NT2/D1 (cell line): Measurements from ENCODE around the gene TMEM121.

ENCODE experiments used
- DNase-seq: peaks from one replicate; pipeline ENCODE4 v3.0.0-alpha.2; 2011; ENCODE audit warnings: low read depth, low spot score
- H3K27me3 ChIP-seq: 2 replicates; pipeline ENCODE4 v1.6.0; 2011; ENCODE audit warnings: mild to moderate bottlenecking; ENCODE audit not compliant: insufficient read length, insufficient read depth
- H3K36me3 ChIP-seq: 2 replicates; pipeline ENCODE4 v1.6.1; 2011; ENCODE audit warnings: mild to moderate bottlenecking, low read length, mixed read lengths; ENCODE audit not compliant: insufficient read depth, insufficient read length
- H3K4me1 ChIP-seq: 2 replicates; pipeline ENCODE4 v1.5.1; 2011; ENCODE audit not compliant: insufficient read depth, insufficient read length
- H3K4me3 ChIP-seq: 2 replicates; pipeline ENCODE4 v1.5.1; 2011; ENCODE audit warnings: low read depth; ENCODE audit not compliant: insufficient read length
- H3K9ac ChIP-seq: 2 replicates; pipeline ENCODE4 v1.6.0; 2011; ENCODE audit warnings: low read depth; ENCODE audit not compliant: insufficient read length
- H3K9me3 ChIP-seq: 2 replicates; pipeline ENCODE4 v1.5.1; 2011; ENCODE audit warnings: mild to moderate bottlenecking, low read length; ENCODE audit not compliant: insufficient read depth
- SUZ12 ChIP-seq: IDR thresholded peaks from 2 replicates; pipeline ENCODE4 v1.6.1; 2011; ENCODE audit not compliant: insufficient read length, insufficient read depth; ENCODE audit errors: extremely low read depth
- YY1 ChIP-seq: IDR thresholded peaks from 2 replicates; pipeline ENCODE4 v1.6.1; 2011; ENCODE audit not compliant: insufficient read length, insufficient read depth
- ZNF274 ChIP-seq: IDR thresholded peaks from 2 replicates; pipeline ENCODE4 v1.6.1; 2011; ENCODE audit warnings: mild to moderate bottlenecking, low read depth, low read length

The TMEM121 gene

GRCh38 chr14:105492971-105493871, 33.2 kb upstream of the TMEM121 start:
- no peak overlapping the region for H3K4me3 ChIP-seq
- no peaks in the 10 kb centered on the region for H3K27me3 ChIP-seq
- peaks cover 29% of the 10 kb centered on the region for H3K4me1 ChIP-seq
- no peak for DNase-seq
- peaks cover 56% of the 10 kb centered on the region for H3K36me3 ChIP-seq
- TF ChIP-seq SUZ12: no peak
- no peak for TF ChIP-seq YY1
- TF ChIP-seq ZNF274: no peak
- H3K9ac ChIP-seq: no peak overlapping the region
- H3K9me3 ChIP-seq: no peaks in the 10 kb centered on the region

GRCh38 chr14:105493921-105494605, 32.3 kb upstream of the TMEM121 start:
- Histone ChIP-seq H3K36me3 (peaks cover 59% of the 10 kb centered on the region), H3K4me1 (peaks cover 30% of the 10 kb centered on the region), H3K9ac (no peak overlapping the region), H3K27me3 (no peaks in the 10 kb centered on the region), H3K4me3 (no peak overlapping the region), H3K9me3 (no peaks in the 10 kb centered on the region)
- TF ChIP-seq ZNF274 (no peak), YY1 (no peak), SUZ12 (no peak)
- DNase-seq: no peak

DNA sequence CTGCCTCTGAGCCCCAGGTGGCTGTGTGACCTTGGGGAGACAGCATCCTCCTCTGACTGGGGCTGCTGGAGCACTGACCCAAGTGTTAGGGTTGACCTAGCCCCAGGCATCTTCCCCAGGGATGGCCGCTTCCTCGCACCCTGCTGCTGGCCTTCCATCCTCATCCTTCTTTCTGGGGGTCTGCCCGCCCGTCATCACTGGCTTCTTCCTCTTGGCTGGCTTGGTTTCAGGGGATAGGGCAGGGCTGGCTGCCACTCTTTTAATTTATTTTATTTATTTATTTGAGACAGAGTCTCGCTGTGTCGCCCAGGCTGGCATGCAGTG, 31.8 kb upstream of the TMEM121 start:
- Histone ChIP-seq H3K36me3 (peaks cover 64% of the 10 kb centered on the region), H3K9me3 (no peaks in the 10 kb centered on the region), H3K27me3 (no peaks in the 10 kb centered on the region), H3K9ac (no peak overlapping the region), H3K4me1 (peaks cover 30% of the 10 kb centered on the region), H3K4me3 (no peak overlapping the region)
- DNase-seq: no peak
- TF ChIP-seq YY1 (no peak), SUZ12 (no peak), ZNF274 (no peak)

GRCh38 chr14:105495101-105495989, 31.0 kb upstream of the TMEM121 start:
- Histone ChIP-seq H3K4me1 (peaks cover 34% of the 10 kb centered on the region), H3K36me3 (peaks cover 72% of the 10 kb centered on the region), H3K9me3 (no peaks in the 10 kb centered on the region), H3K9ac (no peak overlapping the region), H3K4me3 (no peak overlapping the region), H3K27me3 (no peaks in the 10 kb centered on the region)
- no peak for TF ChIP-seq SUZ12
- TF ChIP-seq ZNF274: no peak
- TF ChIP-seq YY1: no peak
- DNase-seq: no peak

GRCh38 chr14:105495990-105496830, 30.2 kb upstream of the TMEM121 start:
- Histone ChIP-seq H3K4me3 (no peak overlapping the region), H3K9ac (no peak overlapping the region), H3K27me3 (no peaks in the 10 kb centered on the region)

GRCh38 chr14:105496831-105497591, 29.4 kb upstream of the TMEM121 start:
- H3K9ac ChIP-seq: no peak overlapping the region
- H3K9me3 ChIP-seq: no peaks in the 10 kb centered on the region
- H3K4me1 ChIP-seq: peaks cover 31% of the 10 kb centered on the region
- TF ChIP-seq SUZ12: no peak
- no peak for TF ChIP-seq YY1
- no peak for TF ChIP-seq ZNF274
- H3K36me3 ChIP-seq: peaks cover 71% of the 10 kb centered on the region
- no peak for DNase-seq
- H3K4me3 ChIP-seq: no peak overlapping the region
- no peaks in the 10 kb centered on the region for H3K27me3 ChIP-seq

More at GRCh38 chr14:105495990-105496830, 30.2 kb upstream of the TMEM121 start:
- peaks cover 34% of the 10 kb centered on the region for H3K4me1 ChIP-seq
- no peak for DNase-seq
- TF ChIP-seq ZNF274 (no peak), SUZ12 (no peak), YY1 (no peak)
- H3K36me3 ChIP-seq: peaks cover 75% of the 10 kb centered on the region
- no peaks in the 10 kb centered on the region for H3K9me3 ChIP-seq
